Ramos (cell line): ENCODE measurements around the gene SETD1B.

Experiments used
- in situ Hi-C: fragments of 300-500 bp; cut with MboI; formaldehyde crosslinking; loops from one replicate; pipeline ENCODE4 v1.14.3; 2022; ENCODE audit warnings: low sequenced_read_pairs; ENCODE audit not compliant: unreplicated experiment

Gene SETD1B

DNA sequence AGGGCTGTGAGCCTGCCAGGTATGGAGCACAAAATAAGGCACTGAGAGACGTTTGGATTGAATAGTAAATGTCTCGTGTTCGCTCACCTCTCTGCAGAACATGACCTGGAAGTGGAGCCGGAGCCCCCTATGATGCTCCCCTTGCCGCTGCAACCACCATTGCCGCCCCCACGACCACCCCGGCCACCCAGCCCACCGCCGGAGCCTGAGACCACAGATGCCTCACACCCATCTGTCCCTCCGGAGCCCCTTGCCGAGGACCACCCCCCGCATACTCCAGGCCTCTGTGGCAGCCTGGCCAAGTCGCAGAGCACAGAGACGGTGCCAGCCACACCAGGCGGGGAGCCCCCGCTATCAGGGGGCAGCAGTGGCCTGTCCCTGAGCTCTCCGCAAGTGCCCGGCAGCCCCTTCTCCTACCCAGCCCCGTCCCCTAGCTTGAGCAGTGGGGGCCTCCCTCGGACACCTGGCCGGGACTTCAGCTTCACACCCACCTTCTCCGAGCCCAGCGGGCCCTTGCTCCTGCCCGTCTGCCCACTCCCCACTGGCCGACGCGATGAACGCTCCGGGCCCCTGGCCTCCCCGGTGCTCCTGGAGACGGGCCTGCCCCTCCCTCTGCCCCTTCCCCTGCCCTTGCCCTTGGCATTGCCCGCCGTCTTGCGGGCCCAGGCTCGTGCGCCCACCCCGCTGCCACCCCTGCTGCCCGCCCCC lies 18.7 kb downstream of the SETD1B start:
- in situ Hi-C loops, result no loop called here

- in situ Hi-C loops, result no loop called here
Measured at GRCh38 chr12:121823101-121823726, 19.4 kb downstream of the SETD1B start.

GRCh38 chr12:121823727-121824115 lies 19.9 kb downstream of the SETD1B start:
- in situ Hi-C loops, result no loop called here

- in situ Hi-C loops, result no loop called here
Measured at GRCh38 chr12:121825041-121825523, 21.3 kb downstream of the SETD1B start.

GRCh38 chr12:121826318-121827150 lies 22.7 kb downstream of the SETD1B start:
- in situ Hi-C loops, result no loop called here

DNA sequence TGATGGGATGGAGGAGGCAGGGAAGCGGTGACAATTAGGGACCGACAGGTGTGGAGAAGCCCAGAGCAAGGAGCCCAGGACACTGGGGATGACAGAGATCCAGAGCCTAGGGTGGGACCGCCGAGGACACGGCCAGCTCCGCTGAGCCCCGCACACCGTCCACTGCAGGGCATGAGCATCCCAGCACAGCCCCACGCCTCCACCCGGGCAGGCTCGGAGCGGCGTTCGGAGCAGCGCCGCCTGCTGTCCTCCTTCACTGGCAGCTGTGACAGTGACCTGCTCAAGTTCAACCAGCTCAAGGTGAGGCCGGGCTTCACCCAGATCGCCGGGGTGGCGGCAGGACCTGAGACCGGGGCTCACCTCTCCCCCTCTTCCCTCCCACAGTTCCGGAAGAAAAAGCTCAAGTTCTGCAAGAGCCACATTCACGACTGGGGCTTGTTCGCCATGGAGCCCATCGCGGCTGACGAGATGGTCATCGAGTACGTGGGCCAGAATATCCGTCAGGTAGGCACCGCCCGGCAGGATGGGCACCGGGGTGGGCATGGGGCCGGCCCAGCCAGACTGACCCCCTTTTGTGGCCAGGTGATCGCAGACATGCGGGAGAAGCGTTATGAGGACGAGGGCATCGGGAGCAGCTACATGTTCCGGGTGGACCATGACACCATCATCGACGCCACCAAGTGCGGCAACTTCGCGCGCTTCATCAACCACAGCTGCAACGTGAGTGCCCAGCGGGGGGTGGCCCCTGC lies 23.7 kb downstream of the SETD1B start:
- in situ Hi-C loops, result no loop called here

- in situ Hi-C loops, result no loop called here
Measured at GRCh38 chr12:121828306-121828705, 24.5 kb downstream of the SETD1B start.

DNA sequence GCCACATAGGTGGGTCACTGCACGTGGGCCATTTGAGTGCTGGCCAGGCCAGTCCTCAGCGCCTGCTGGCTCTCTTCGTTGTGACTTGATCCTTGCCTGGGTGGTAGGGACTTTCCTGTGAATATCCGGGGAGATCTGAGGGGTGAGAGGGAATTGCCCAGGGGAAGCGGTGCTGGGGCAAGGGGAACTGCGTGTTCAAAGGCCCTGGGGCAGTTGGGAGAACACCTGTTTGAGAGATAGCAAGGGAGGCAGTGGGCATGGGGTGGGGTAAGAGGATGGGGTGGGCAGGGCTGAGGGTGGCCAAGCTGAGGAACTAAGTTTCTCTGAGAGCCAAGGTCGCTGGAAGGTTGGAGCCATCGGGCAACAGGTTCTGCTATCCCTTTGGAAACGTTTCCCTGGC lies 25.0 kb downstream of the SETD1B start:
- in situ Hi-C loops, result no loop called here

GRCh38 chr12:121829250-121829918 lies 25.6 kb downstream of the SETD1B start:
- in situ Hi-C loops, result no loop called here

DNA sequence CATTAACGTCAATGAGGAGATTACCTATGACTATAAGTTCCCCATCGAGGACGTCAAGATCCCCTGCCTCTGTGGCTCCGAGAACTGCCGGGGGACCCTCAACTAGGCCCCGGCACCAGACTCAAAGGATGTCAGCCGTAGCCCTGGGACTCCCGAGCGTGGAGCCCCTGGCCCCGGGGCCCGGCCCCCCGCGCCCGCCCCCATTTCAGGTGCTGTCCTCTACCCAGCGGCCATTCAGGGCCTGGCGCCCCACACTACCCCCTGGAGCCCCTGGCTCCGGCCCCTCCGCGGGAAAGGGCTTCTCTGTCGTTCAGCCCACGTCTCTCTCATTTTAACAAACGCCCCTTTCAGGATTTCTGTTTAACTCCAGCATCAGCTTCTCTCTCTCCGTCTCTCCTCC lies 26.3 kb downstream of the SETD1B start:
- in situ Hi-C loops, result no loop called here

DNA sequence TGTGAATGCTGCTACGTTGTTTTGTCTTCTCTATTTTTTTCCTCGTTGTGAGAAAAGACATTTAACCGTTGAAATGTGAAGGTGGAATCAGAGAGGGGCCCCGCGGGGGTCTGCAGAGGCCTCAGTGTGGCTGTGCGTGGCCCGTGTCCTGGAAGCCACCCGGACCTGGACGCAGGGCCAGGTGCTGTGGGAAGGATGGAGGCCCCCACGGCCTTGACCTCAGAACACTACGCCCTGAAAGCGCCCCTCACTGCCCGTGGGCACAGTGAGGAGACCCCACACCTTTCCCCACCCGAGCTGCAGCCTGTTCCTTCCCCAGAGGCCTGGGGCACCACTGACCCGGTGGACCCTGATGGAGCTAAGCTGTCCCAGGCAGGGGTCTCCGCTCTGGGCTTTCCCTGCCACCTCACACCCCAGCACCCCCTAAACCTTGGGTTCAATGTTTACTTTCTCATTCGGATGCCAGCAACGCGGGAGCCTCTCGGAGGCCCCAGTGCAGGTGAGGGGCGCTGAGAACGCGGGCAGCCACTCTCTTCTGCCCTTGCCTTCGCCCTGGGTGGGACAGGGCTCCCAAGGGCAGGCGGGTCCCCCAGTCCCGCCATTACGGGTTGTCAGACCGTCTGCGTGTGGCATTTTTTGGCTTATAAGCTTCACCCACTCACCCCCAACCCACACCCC lies 26.9 kb downstream of the SETD1B start:
- in situ Hi-C loops, result no loop called here

DNA sequence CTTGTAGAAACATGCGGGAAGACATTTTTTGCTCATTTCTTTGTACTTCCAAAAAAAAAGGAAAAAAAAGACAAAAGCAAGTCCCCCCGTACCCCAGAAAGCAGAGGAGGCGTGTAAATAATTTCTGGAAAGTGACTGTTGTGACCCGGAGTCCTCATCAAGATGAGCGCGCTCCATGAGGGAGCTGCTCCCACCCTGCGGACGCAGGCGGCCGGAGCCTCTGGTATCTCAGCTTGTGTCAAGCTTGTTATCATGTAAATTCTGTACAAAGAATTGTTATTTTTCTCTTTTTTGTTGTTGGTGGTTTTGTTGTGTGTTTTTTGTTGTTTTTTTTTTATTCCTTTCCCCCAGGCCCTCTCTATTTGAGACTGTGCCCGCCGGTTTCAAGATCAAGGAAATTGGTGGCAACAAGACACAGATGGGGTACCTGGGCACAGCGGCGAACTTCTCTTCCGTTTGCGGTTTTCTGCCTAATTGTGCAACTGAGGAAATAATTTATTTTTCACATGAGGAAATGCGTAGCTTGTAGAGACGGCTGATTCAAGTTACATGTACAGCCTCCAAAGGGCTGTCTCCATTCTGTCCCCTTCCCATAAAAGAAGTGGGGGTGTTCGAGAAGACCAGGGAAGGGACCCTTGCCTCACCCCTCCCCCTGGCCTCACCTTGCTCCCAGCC lies 27.9 kb downstream of the SETD1B start:
- in situ Hi-C loops, result no loop called here

- in situ Hi-C loops, result no loop called here
Measured at GRCh38 chr12:121837680-121838079, 33.9 kb downstream of the SETD1B start.

DNA sequence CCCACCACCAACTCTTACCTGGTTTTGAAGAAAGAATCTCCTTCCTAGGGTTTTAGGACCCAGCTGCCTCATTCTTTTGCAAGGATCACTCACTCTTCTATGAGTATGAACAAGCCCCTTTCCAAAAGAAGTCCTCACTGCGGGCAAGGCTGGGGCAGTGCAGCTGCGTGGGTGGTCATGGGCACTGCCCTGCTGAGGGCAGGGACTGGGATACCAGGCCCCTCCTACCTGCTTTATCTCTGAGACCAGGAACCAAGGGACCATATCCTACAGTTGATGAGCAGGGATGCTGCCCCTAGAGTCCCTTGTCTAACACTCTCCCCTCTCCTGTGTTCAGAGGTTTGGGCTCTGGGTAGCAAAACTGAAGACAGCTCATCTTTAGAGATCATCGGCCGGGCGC lies 34.3 kb downstream of the SETD1B start:
- in situ Hi-C loops, result no loop called here

GRCh38 chr12:121839106-121839992 lies 35.5 kb downstream of the SETD1B start:
- in situ Hi-C loops, result no loop called here

GRCh38 chr12:121839993-121840761 lies 36.4 kb downstream of the SETD1B start:
- in situ Hi-C loops, result no loop called here
